T1000 (cell line): ENCODE data around the gene FYN.

ENCODE experiments used
- DNase-seq: peaks from one replicate; lab custom pipeline; 2025; ENCODE audit warnings: mixed read lengths; lab: John Stamatoyannopoulos, UW

The FYN gene

GRCh38 chr6:111747829-111748228, 125.4 kb downstream of the FYN start:
- no peak for DNase-seq

- no peak for DNase-seq
Observed at GRCh38 chr6:111747396-111747795, 125.9 kb downstream of the FYN start.

GRCh38 chr6:111746983-111747382, 126.3 kb downstream of the FYN start:
- no peak for DNase-seq

GRCh38 chr6:111745636-111746035, 127.6 kb downstream of the FYN start:
- DNase-seq: no peak

GRCh38 chr6:111745186-111745585, 128.1 kb downstream of the FYN start:
- no peak for DNase-seq

- no peak for DNase-seq
Observed at GRCh38 chr6:111743862-111744692, 129.2 kb downstream of the FYN start.

- no peak for DNase-seq
Observed at GRCh38 chr6:111743360-111743759, 129.9 kb downstream of the FYN start.

- no peak for DNase-seq
Observed at GRCh38 chr6:111741177-111741952, 131.9 kb downstream of the FYN start.

GRCh38 chr6:111740506-111740905, 132.7 kb downstream of the FYN start:
- no peak for DNase-seq

GRCh38 chr6:111739257-111739696, 134.0 kb downstream of the FYN start:
- DNase-seq: no peak

GRCh38 chr6:111738631-111739030, 134.6 kb downstream of the FYN start:
- no peak for DNase-seq

GRCh38 chr6:111738156-111738555, 135.1 kb downstream of the FYN start:
- no peak for DNase-seq

GRCh38 chr6:111737065-111737521, 136.2 kb downstream of the FYN start:
- no peak for DNase-seq

- DNase-seq: no peak
Observed at GRCh38 chr6:111736005-111736608, 137.1 kb downstream of the FYN start.

- DNase-seq: no peak
Observed at GRCh38 chr6:111734068-111735061, 138.9 kb downstream of the FYN start.

GRCh38 chr6:111732390-111732789, 140.9 kb downstream of the FYN start:
- DNase-seq: no peak

- no peak for DNase-seq
Observed at GRCh38 chr6:111731456-111732195, 141.6 kb downstream of the FYN start.

GRCh38 chr6:111730864-111731263, 142.4 kb downstream of the FYN start:
- no peak for DNase-seq

- DNase-seq: no peak
Observed at GRCh38 chr6:111727802-111728201, 145.4 kb downstream of the FYN start.

GRCh38 chr6:111727041-111727440, 146.2 kb downstream of the FYN start:
- no peak for DNase-seq
